Stimulated activated CD8-positive, alpha-beta memory T cell treated with anti-CD3 and anti-CD28 coated beads, Interleukin-12 subunit alpha, Interleukin-12 subunit beta, amount 100 ng/mL, for 1 hour (primary cell): ENCODE results near the gene TMEM233.

Experiments used
- DNase-seq: peaks from one replicate; pipeline ENCODE4 v3.0.0-alpha.2; 2020; ENCODE audit warnings: low read depth

The TMEM233 gene

GRCh38 chr12:119593578-119594398, at the start of gene TMEM233:
Gene TMEM233, plus strand, starts transcription at chr12:119593774. Its CDS starts 75 bp downstream, at chr12:119593849.
- DNase-seq = no peak

- DNase-seq = peak; percentile 27
Measured at GRCh38 chr12:119544765-119545625, 48.6 kb upstream of the TMEM233 start.

GRCh38 chr12:119546340-119546739, 47.2 kb upstream of the TMEM233 start:
- DNase-seq = no peak

GRCh38 chr12:119547001-119547400, 46.6 kb upstream of the TMEM233 start:
- DNase-seq = no peak

GRCh38 chr12:119556854-119557253, 36.7 kb upstream of the TMEM233 start:
- no peak for DNase-seq

- DNase-seq = no peak
Measured at GRCh38 chr12:119565404-119565803, 28.2 kb upstream of the TMEM233 start.

GRCh38 chr12:119570771-119571170, 22.8 kb upstream of the TMEM233 start:
- DNase-seq = no peak

GRCh38 chr12:119573086-119573485, 20.5 kb upstream of the TMEM233 start:
- no peak for DNase-seq

- no peak for DNase-seq
Measured at GRCh38 chr12:119574255-119574654, 19.3 kb upstream of the TMEM233 start.

GRCh38 chr12:119576118-119576810, 17.3 kb upstream of the TMEM233 start:
- no peak for DNase-seq

GRCh38 chr12:119576915-119577314, 16.7 kb upstream of the TMEM233 start:
- DNase-seq = no peak

- DNase-seq = no peak
Measured at GRCh38 chr12:119578112-119578511, 15.5 kb upstream of the TMEM233 start.

- DNase-seq = no peak
Measured at GRCh38 chr12:119589097-119589496, 4.5 kb upstream of the TMEM233 start.

GRCh38 chr12:119589634-119590033, 3.9 kb upstream of the TMEM233 start:
- no peak for DNase-seq

- DNase-seq = no peak
Measured at GRCh38 chr12:119592232-119592631, 1.3 kb upstream of the TMEM233 start.

GRCh38 chr12:119594399-119594730, 791 bp downstream of the TMEM233 start:
- DNase-seq = no peak

- DNase-seq = no peak
Measured at GRCh38 chr12:119594772-119595445, 1.3 kb downstream of the TMEM233 start.

- DNase-seq = no peak
Measured at GRCh38 chr12:119598159-119598558, 4.6 kb downstream of the TMEM233 start.

- no peak for DNase-seq
Measured at GRCh38 chr12:119601877-119602733, 8.5 kb downstream of the TMEM233 start.

GRCh38 chr12:119602734-119603094, 9.1 kb downstream of the TMEM233 start:
- DNase-seq = no peak

- no peak for DNase-seq
Measured at GRCh38 chr12:119603767-119604166, 10.2 kb downstream of the TMEM233 start.
